Adipocyte (in vitro differentiated cells): ENCODE data around the gene NPAS3.

Experiments used
- DNase-seq: peaks from one replicate; pipeline ENCODE4 v3.0.0-alpha.2; 2015; ENCODE audit warnings: low read depth
- H3K27me3 ChIP-seq: replicated peaks from 2 replicates; pipeline ENCODE4 v1.7.0; 2013; ENCODE audit warnings: mild to moderate bottlenecking, low read length, moderate library complexity; ENCODE audit not compliant: control insufficient read depth, insufficient read depth
- H3K36me3 ChIP-seq: 2 replicates; pipeline ENCODE4 v1.7.0; 2013; ENCODE audit warnings: low read length, mild to moderate bottlenecking, moderate library complexity; ENCODE audit not compliant: control insufficient read depth, insufficient read depth, severe bottlenecking
- H3K4me1 ChIP-seq: 2 replicates; pipeline ENCODE4 v1.7.0; 2013; ENCODE audit warnings: mild to moderate bottlenecking, low read length, moderate library complexity; ENCODE audit not compliant: control insufficient read depth, insufficient read depth
- H3K4me3 ChIP-seq: 2 replicates; pipeline ENCODE4 v1.7.0; 2013; ENCODE audit warnings: mild to moderate bottlenecking, low read length, moderate library complexity
- H3K9ac ChIP-seq: 2 replicates; pipeline ENCODE4 v1.7.0; 2013; ENCODE audit warnings: mild to moderate bottlenecking, low read length, moderate library complexity
- H3K9me3 ChIP-seq: 2 replicates; pipeline ENCODE4 v1.7.0; 2013; ENCODE audit warnings: mild to moderate bottlenecking, low read length, moderate library complexity; ENCODE audit not compliant: control insufficient read depth

Gene NPAS3

GRCh38 chr14:33610121-33610520, 671.4 kb downstream of the NPAS3 start:
- H3K9ac ChIP-seq: no peak overlapping the region
- H3K36me3 ChIP-seq: no peaks in the 10 kb centered on the region
- peaks cover 7% of the 10 kb centered on the region for H3K27me3 ChIP-seq
- no peaks in the 10 kb centered on the region for H3K9me3 ChIP-seq
- no peak overlapping the region for H3K4me3 ChIP-seq
- H3K4me1 ChIP-seq: no peaks in the 10 kb centered on the region
- no peak for DNase-seq

DNA sequence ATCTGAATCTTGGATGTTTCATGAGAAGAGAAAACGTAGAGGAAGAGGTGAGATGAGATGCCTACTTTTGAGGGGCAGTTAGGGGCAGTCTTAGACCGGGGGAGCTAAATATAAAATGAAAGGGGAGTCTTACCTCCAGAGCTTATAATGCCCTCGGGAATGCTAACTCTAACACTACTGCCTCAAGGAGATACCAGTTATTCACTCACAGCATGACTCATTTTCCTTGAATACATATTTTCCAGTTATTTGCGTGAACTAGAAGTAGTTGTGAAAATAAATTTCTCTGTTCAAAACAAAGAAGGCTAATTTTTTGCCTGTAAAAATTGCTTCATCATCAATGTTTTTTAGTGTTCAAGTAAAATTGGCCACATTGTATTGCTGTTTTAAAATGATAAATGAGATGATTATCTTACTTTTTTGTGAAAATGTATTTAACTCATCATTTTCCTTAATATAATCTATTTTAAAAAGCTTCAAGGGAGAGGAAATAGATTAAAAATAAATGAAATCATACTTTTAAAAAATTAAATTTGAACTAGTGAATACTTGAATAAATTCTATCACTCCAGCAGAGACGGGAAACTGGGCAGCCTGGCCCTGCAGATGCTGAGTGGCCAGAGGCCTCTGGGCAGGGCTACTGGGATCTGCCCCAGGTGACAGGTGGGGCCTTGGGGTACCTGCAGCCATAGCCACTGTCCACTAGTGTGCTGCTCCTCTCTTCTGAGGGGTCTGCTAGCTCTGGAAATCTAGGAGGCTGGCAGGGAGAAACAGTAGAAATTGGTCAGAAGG, 672.9 kb downstream of the NPAS3 start:
- H3K9me3 ChIP-seq: no peaks in the 10 kb centered on the region
- no peak overlapping the region for H3K9ac ChIP-seq
- DNase-seq: peak; percentile 27
- no peak overlapping the region for H3K4me3 ChIP-seq
- H3K4me1 ChIP-seq: no peaks in the 10 kb centered on the region
- peaks cover 7% of the 10 kb centered on the region for H3K27me3 ChIP-seq
- H3K36me3 ChIP-seq: no peaks in the 10 kb centered on the region

- Histone ChIP-seq H3K4me3 (no peak overlapping the region), H3K27me3 (peaks cover 7% of the 10 kb centered on the region)
These were observed 673.5 kb downstream of the NPAS3 start for GRCh38 chr14:33612197-33612505.

GRCh38 chr14:33617154-33617553, 678.5 kb downstream of the NPAS3 start:
- no peak overlapping the region for H3K9ac ChIP-seq
- DNase-seq: peak; percentile 18
- H3K4me1 ChIP-seq: no peaks in the 10 kb centered on the region
- no peaks in the 10 kb centered on the region for H3K36me3 ChIP-seq
- no peak overlapping the region for H3K4me3 ChIP-seq
- H3K9me3 ChIP-seq: no peaks in the 10 kb centered on the region
- peaks cover 7% of the 10 kb centered on the region for H3K27me3 ChIP-seq

More at GRCh38 chr14:33612197-33612505, 673.5 kb downstream of the NPAS3 start:
- no peaks in the 10 kb centered on the region for H3K9me3 ChIP-seq
- DNase-seq: no peak
- no peak overlapping the region for H3K9ac ChIP-seq
- no peaks in the 10 kb centered on the region for H3K4me1 ChIP-seq
- no peaks in the 10 kb centered on the region for H3K36me3 ChIP-seq

- H3K9ac ChIP-seq: no peak overlapping the region
- H3K4me1 ChIP-seq: no peaks in the 10 kb centered on the region
- no peaks in the 10 kb centered on the region for H3K36me3 ChIP-seq
- H3K4me3 ChIP-seq: no peak overlapping the region
- DNase-seq: no peak
- no peaks in the 10 kb centered on the region for H3K9me3 ChIP-seq
- H3K27me3 ChIP-seq: peaks cover under 1% of the 10 kb centered on the region
These were observed 679.9 kb downstream of the NPAS3 start for GRCh38 chr14:33618361-33619105.

GRCh38 chr14:33622496-33622895, 683.8 kb downstream of the NPAS3 start:
- Histone ChIP-seq H3K9me3 (no peaks in the 10 kb centered on the region), H3K27me3 (no peaks in the 10 kb centered on the region), H3K36me3 (no peaks in the 10 kb centered on the region), H3K9ac (no peak overlapping the region), H3K4me1 (no peaks in the 10 kb centered on the region), H3K4me3 (no peak overlapping the region)
- DNase-seq: no peak

DNA sequence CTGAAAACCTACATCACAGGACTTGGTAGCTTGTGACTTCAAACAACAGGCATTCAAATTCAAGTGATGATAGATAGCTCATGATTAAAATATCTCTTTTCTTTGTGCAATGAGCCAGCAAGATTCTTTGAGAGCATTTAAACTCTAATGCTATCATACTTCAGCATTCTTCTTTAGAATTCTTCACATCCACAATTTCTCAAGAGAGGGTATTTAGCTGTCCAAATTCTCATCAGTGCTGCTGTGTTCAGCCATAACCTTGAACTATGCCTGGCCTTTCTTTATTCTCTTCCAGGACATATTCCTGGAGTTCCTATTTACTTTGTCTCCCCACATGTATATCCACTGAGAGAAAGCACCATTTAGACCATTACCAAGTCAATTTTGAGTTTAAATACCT, 691.1 kb downstream of the NPAS3 start:
- no peaks in the 10 kb centered on the region for H3K36me3 ChIP-seq
- H3K27me3 ChIP-seq: no peaks in the 10 kb centered on the region
- DNase-seq: no peak
- H3K9ac ChIP-seq: no peak overlapping the region
- H3K9me3 ChIP-seq: no peaks in the 10 kb centered on the region
- H3K4me3 ChIP-seq: no peak overlapping the region
- no peaks in the 10 kb centered on the region for H3K4me1 ChIP-seq

- H3K9ac ChIP-seq: no peak overlapping the region
- H3K4me1 ChIP-seq: no peaks in the 10 kb centered on the region
- H3K4me3 ChIP-seq: no peak overlapping the region
- no peaks in the 10 kb centered on the region for H3K36me3 ChIP-seq
- no peaks in the 10 kb centered on the region for H3K9me3 ChIP-seq
- no peaks in the 10 kb centered on the region for H3K27me3 ChIP-seq
- DNase-seq: no peak
These were observed 692.3 kb downstream of the NPAS3 start for GRCh38 chr14:33631021-33631420.

DNA sequence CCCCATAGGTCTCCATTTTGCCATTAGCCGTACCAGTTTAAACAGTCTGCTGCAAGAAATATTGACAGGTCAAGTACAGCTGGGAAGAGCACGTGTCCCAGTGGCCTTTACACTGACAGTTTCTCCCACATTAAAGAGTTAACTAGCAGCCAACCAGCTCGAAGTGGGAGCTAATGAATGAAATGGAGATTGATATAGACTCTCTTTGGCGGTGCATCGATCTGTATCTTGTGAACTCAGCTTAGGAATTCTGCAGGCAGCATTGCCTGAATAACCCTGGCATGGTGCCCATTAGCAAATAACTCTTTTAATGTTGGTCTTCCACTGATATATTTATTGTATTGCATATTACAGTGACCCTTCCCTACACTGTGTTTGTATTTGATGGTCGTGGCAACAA, 692.8 kb downstream of the NPAS3 start:
- H3K9ac ChIP-seq: no peak overlapping the region
- no peaks in the 10 kb centered on the region for H3K4me1 ChIP-seq
- H3K9me3 ChIP-seq: no peaks in the 10 kb centered on the region
- H3K27me3 ChIP-seq: no peaks in the 10 kb centered on the region
- H3K36me3 ChIP-seq: no peaks in the 10 kb centered on the region
- H3K4me3 ChIP-seq: no peak overlapping the region
- DNase-seq: no peak

DNA sequence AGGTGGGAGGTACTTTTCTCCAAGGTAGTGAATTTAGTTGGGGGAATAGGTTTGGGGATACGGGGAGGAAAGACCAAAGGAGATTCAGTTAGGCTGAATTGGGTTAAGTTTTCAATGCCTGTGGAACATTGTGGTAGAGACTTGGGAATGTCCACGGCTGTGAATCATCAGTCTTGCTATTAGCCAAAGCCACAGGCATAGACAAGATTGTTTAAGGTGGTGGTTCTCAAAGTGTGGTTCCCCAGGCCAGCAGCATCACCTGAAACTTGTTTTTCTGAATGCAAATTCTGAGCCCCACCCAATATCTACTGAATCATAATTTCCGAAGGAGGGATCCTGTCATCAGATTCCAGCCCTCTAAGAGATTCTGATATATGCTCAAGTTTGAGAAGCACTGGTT, 696.0 kb downstream of the NPAS3 start:
- Histone ChIP-seq H3K4me1 (no peaks in the 10 kb centered on the region), H3K9me3 (no peaks in the 10 kb centered on the region), H3K36me3 (no peaks in the 10 kb centered on the region), H3K4me3 (no peak overlapping the region), H3K9ac (no peak overlapping the region), H3K27me3 (no peaks in the 10 kb centered on the region)
- no peak for DNase-seq

GRCh38 chr14:33636716-33637115, 698.0 kb downstream of the NPAS3 start:
- peaks cover 4% of the 10 kb centered on the region for H3K27me3 ChIP-seq
- H3K9me3 ChIP-seq: no peaks in the 10 kb centered on the region
- H3K4me1 ChIP-seq: no peaks in the 10 kb centered on the region
- no peak for DNase-seq
- no peaks in the 10 kb centered on the region for H3K36me3 ChIP-seq
- no peak overlapping the region for H3K9ac ChIP-seq
- no peak overlapping the region for H3K4me3 ChIP-seq
